ENCODE measurements around the gene VWA3A. TPM values are rescaled to one million over a fixed set of nuclear protein-coding genes. Genes with fewer than 3 reads are reported as not detected.

Gene VWA3A
- not detected in 2 replicates for total RNA-seq

DNA sequence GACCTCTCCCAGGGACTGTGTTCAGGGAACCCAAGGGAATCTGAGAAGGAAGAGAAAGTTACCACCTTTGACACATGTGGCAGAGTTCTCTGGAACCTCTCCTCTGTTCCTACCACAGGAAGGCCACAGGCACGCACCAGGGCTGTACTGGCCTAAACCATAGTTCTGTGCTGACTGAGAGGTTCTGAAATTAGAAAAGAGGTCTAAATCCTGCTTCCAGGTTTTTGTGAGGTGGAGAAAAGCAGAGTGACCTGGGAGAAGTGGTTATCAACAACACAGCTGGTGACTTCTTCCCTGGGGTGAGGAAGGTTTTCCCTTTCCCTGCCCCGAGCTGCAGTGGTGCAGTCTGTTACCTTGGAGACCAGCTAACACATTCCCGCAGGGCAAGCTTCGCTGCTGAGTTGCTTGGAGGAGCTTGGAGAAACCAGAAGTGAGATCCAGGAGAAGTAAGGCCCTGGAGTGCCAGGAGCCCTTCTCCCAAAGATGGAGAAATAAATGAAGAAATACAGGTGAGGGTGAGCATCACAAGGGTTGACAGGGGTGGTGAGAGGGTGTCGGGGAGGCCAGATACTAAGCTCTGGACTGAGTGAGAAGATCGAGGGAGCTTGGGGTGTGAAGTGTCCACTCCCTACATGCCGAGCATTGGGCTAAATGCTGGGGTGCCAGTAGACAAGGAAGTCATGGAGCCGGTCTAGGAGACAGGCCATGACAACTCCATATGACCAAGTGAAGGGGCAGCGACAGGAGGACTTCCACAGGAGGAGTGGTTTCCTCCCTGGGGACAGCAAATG is at the start of gene VWA3A:
VWA3A (plus strand) TSS at position 399 of the 791 bp plus-strand sequence; CDS start at position 496, 97 bp downstream.

DNA sequence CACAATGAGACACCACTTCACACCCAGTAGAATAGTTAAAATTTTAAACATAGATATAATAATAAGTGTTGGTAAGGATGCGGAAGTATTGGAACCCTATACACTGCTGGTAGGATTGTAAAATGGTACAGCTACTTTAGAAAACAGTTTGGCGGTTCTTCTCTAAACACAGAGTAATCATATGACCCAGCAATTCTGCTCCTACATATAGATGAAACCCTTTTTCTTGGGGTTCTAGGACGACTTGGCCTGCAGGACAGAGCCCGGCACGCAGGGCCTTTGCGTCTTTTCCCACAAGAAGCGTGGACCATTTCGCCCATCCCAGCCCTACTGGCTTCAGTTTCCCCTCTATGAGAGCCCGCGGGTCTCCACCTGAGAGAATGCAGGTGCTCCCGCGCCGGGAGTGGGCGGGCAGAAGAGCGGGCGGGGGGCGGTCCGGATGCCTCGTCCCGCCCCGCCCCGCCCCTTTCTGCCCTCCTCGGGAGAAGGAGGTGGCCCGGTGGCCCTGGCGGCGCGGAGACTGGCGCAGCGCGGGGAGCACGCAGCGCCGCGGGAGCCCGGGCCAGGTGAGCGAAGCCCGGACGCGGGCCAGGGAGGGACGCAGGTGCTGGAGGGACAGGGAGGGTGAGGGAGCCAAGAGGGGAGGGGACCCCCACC is 69.8 kb downstream of the VWA3A start, which contains the start of gene SDR42E2:
SDR42E2 (plus strand) TSS at position 508 of the 657 bp plus-strand sequence. CDS start 3,077 bp downstream, outside the sequence.

GRCh38 chr16:22206013-22206841 is 113.9 kb downstream of the VWA3A start, which contains the start of gene EEF2K:
TSS of gene EEF2K (plus strand) at chr16:22206278. CDS start at chr16:22225730, 19,452 bp downstream.

Other genes with a start within 250 kb of the VWA3A start
- 16.8 and 80.6 TPM in 2 replicates for gene NPIPB4, start 234.8 kb upstream of the VWA3A start, total RNA-seq
- gene UQCRC2, start 139.2 kb upstream of the VWA3A start, total RNA-seq, result 169 and 230 TPM in 2 replicates
- gene PDZD9, start 91.4 kb upstream of the VWA3A start, total RNA-seq, result not detected in 2 replicates
- 7.0 and 13.7 TPM in 2 replicates for gene MOSMO, start 84.4 kb upstream of the VWA3A start, total RNA-seq
- gene SDR42E2, start 70.0 kb downstream of the VWA3A start, total RNA-seq, result 0.16 TPM in 1 of 2 replicates, not detected in the other
- gene EEF2K, start 113.7 kb downstream of the VWA3A start, total RNA-seq, result 37.4 and 45.8 TPM in 2 replicates
- 30.8 and 70.9 TPM in 2 replicates for gene POLR3E, start 204.9 kb downstream of the VWA3A start, total RNA-seq